Measurements from ENCODE around the gene SLC28A3.
A peak's percentile ranks its signal among the peaks of the same experiment; 100 is the strongest.

The SLC28A3 gene

GRCh38 chr9:84297162-84297821 lies 43.3 kb downstream of the SLC28A3 start:
- DNase-seq = no peak

- DNase-seq = peak; percentile 45
Observed at GRCh38 chr9:84296146-84296843, 44.3 kb downstream of the SLC28A3 start.

GRCh38 chr9:84294241-84294950 lies 46.2 kb downstream of the SLC28A3 start:
- no peak for DNase-seq

- DNase-seq = peak; percentile 4
Observed at GRCh38 chr9:84293001-84293798, 47.4 kb downstream of the SLC28A3 start.

- DNase-seq = no peak
Observed at GRCh38 chr9:84285381-84285780, 55.2 kb downstream of the SLC28A3 start.

- no peak for DNase-seq
Observed at GRCh38 chr9:84283946-84284345, 56.6 kb downstream of the SLC28A3 start.

GRCh38 chr9:84278130-84278529 lies 62.4 kb downstream of the SLC28A3 start:
- DNase-seq = no peak

- no peak for DNase-seq
Observed at GRCh38 chr9:84277646-84278045, 62.9 kb downstream of the SLC28A3 start.

GRCh38 chr9:84276741-84277140 lies 63.8 kb downstream of the SLC28A3 start:
- DNase-seq = no peak

GRCh38 chr9:84271921-84272556 lies 68.5 kb downstream of the SLC28A3 start:
- DNase-seq = no peak

- peak; percentile 28 for DNase-seq
Observed at GRCh38 chr9:84271531-84271900, 69.0 kb downstream of the SLC28A3 start.

- no peak for DNase-seq
Observed at GRCh38 chr9:84270847-84271530, 69.6 kb downstream of the SLC28A3 start.

GRCh38 chr9:84266087-84266561 lies 74.4 kb downstream of the SLC28A3 start:
- DNase-seq = no peak

- no peak for DNase-seq
Observed at GRCh38 chr9:84264307-84265029, 76.1 kb downstream of the SLC28A3 start.

GRCh38 chr9:84261070-84261746 lies 79.3 kb downstream of the SLC28A3 start:
- DNase-seq = peak; percentile 58

- DNase-seq = no peak
Observed at GRCh38 chr9:84258371-84258770, 82.2 kb downstream of the SLC28A3 start.

GRCh38 chr9:84255696-84256095 lies 84.9 kb downstream of the SLC28A3 start:
- no peak for DNase-seq

- DNase-seq = no peak
Observed at GRCh38 chr9:84254972-84255371, 85.6 kb downstream of the SLC28A3 start.

- DNase-seq = no peak
Observed at GRCh38 chr9:84251921-84252320, 88.6 kb downstream of the SLC28A3 start.

- no peak for DNase-seq
Observed at GRCh38 chr9:84241817-84242373, 98.7 kb downstream of the SLC28A3 start.
